Measurements from ENCODE around the gene RFC4. TPM values are rescaled to one million over a fixed set of nuclear protein-coding genes. Genes with fewer than 3 reads are reported as not detected.

Gene RFC4
- total and polyA plus RNA-seq, 2 of the 13 experiments (the other 11 are each of a cell fraction or from before 2014, with no cell fraction given) = 18.5 to 103 TPM

DNA sequence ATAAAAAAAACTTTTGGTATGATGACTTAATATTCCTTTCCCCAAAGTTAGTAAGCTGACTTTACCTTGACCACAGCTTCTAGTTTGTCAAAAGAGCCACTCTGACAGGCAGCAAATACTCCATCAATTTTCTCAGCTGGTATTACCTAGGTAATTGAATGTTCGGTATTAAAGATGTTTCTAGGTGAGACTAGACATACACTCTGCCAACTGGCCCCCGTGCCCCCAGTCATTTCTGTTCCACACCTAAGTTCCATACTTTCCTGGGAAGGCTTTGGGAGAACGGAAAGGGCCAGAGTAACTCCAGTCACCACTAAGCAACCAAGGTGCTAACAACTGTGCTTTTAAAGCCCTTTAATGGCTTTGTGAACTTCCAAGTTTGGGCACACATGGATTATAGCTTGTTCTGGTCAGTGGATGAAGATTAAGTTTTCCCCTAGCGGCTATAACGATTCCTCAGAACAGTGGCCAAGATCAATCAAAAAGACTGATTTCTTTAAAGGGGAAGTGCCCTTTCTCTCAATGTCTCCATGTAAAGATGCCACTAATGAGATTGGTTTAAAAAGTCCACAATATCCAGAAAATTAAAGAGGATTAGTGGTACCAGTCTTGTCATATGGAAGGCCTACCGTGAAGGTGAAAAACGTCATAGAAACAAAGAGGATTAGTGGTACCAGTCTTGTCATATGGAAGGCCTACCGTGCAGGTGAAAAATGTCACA is 15.9 kb downstream of the RFC4 start (continued):
- 0 out of 2 replicates have a peak, but pooled peaks have one; percentile 29 for TF ChIP-seq FOXJ3 (CRISPR knock-in tag; IDR thresholded peaks at IDR 0.05; ENCODE audit: borderline replicate concordance)
- TF ChIP-seq SP2 (CRISPR knock-in tag; IDR thresholded peaks at IDR 0.05) = no peak
- TF ChIP-seq ZNF772 (CRISPR knock-in tag; IDR thresholded peaks at IDR 0.05) = no peak
- no peak for TF ChIP-seq MBNL3 (CRISPR knock-in tag; conservative IDR thresholded peaks at IDR 0.05)
- TF ChIP-seq ZNF878 (CRISPR knock-in tag; IDR thresholded peaks at IDR 0.05) = no peak
- peak; percentile 94 for TF ChIP-seq POLR2AphosphoS2 (IDR thresholded peaks at IDR 0.05; ENCODE audit: low read depth, low read length)
- TF ChIP-seq ZC3H4 (CRISPR knock-in tag; IDR thresholded peaks at IDR 0.05; ENCODE audit: borderline replicate concordance) = peak; percentile 94; the same call in 1 of the 2 replicates
- TF ChIP-seq, protein P1, sequence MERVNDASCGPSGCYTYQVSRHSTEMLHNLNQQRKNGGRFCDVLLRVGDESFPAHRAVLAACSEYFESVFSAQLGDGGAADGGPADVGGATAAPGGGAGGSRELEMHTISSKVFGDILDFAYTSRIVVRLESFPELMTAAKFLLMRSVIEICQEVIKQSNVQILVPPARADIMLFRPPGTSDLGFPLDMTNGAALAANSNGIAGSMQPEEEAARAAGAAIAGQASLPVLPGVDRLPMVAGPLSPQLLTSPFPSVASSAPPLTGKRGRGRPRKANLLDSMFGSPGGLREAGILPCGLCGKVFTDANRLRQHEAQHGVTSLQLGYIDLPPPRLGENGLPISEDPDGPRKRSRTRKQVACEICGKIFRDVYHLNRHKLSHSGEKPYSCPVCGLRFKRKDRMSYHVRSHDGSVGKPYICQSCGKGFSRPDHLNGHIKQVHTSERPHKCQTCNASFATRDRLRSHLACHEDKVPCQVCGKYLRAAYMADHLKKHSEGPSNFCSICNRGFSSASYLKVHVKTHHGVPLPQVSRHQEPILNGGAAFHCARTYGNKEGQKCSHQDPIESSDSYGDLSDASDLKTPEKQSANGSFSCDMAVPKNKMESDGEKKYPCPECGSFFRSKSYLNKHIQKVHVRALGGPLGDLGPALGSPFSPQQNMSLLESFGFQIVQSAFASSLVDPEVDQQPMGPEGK (CRISPR knock-in tag; IDR thresholded peaks at IDR 0.05) = peak; percentile 71; the same call in 1 of the 2 replicates
- TF ChIP-seq, protein P2, sequence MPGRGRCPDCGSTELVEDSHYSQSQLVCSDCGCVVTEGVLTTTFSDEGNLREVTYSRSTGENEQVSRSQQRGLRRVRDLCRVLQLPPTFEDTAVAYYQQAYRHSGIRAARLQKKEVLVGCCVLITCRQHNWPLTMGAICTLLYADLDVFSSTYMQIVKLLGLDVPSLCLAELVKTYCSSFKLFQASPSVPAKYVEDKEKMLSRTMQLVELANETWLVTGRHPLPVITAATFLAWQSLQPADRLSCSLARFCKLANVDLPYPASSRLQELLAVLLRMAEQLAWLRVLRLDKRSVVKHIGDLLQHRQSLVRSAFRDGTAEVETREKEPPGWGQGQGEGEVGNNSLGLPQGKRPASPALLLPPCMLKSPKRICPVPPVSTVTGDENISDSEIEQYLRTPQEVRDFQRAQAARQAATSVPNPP (CRISPR knock-in tag; IDR thresholded peaks at IDR 0.05) = 0 out of 2 replicates have a peak, but pooled peaks have one; percentile 46
- peak; percentile 77 for TF ChIP-seq PHF5A (CRISPR knock-in tag; IDR thresholded peaks at IDR 0.05; ENCODE audit: low read depth, unreplicated experiment)
- TF ChIP-seq BCL6 (CRISPR knock-in tag; IDR thresholded peaks at IDR 0.05) = 0 out of 2 replicates have a peak, but pooled peaks have one; percentile 15
- peak; percentile 65; the same call in 1 of the 2 replicates for TF ChIP-seq ZNF558 (CRISPR knock-in tag; IDR thresholded peaks at IDR 0.05; ENCODE audit: borderline replicate concordance)
- TF ChIP-seq PHF21A (CRISPR knock-in tag; IDR thresholded peaks at IDR 0.05) = 0 out of 2 replicates have a peak, but pooled peaks have one; percentile 34
- no peak for TF ChIP-seq SOX6 (IDR thresholded peaks at IDR 0.05)
- TF ChIP-seq SOX6 (CRISPR knock-in tag; IDR thresholded peaks at IDR 0.05) = no peak
- TF ChIP-seq KDM2A (CRISPR knock-in tag; IDR thresholded peaks at IDR 0.05; ENCODE audit: borderline replicate concordance, low read depth) = 0 out of 2 replicates have a peak, but pooled peaks have one; percentile 38
- no peak for TF ChIP-seq ZNF331 (CRISPR knock-in tag; IDR thresholded peaks at IDR 0.05)
- TF ChIP-seq NONO (IDR thresholded peaks at IDR 0.05) = no peak
- 0 out of 2 replicates have a peak, but pooled peaks have one; percentile 15 for TF ChIP-seq NONO (CRISPR knock-in tag; conservative IDR thresholded peaks at IDR 0.05)
- TF ChIP-seq, protein P3, sequence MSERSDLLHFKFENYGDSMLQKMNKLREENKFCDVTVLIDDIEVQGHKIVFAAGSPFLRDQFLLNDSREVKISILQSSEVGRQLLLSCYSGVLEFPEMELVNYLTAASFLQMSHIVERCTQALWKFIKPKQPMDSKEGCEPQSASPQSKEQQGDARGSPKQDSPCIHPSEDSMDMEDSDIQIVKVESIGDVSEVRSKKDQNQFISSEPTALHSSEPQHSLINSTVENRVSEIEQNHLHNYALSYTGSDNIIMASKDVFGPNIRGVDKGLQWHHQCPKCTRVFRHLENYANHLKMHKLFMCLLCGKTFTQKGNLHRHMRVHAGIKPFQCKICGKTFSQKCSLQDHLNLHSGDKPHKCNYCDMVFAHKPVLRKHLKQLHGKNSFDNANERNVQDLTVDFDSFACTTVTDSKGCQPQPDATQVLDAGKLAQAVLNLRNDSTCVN (CRISPR knock-in tag; IDR thresholded peaks at IDR 0.05; ENCODE audit: borderline replicate concordance) = 0 out of 2 replicates have a peak, but pooled peaks have one; percentile 21
- peak; percentile 62; the same call in 1 of the 2 replicates for TF ChIP-seq ZNF562 (CRISPR knock-in tag; IDR thresholded peaks at IDR 0.05; ENCODE audit: borderline replicate concordance)
- peak; percentile 98 for TF ChIP-seq POLR2G (IDR thresholded peaks at IDR 0.05; ENCODE audit: low read depth, low read length)
- TF ChIP-seq, protein P4, sequence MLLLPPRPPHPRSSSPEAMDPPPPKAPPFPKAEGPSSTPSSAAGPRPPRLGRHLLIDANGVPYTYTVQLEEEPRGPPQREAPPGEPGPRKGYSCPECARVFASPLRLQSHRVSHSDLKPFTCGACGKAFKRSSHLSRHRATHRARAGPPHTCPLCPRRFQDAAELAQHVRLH (CRISPR knock-in tag; IDR thresholded peaks at IDR 0.05; ENCODE audit: borderline replicate concordance, low read depth) = 0 out of 2 replicates have a peak, but pooled peaks have one; percentile 42
- no peak for TF ChIP-seq KLF12 (CRISPR knock-in tag; IDR thresholded peaks at IDR 0.05; ENCODE audit: borderline replicate concordance)

Data from HepG2 (cell line).